GM21390 (cell line): ENCODE data around the gene BLNK.
"Not testable (repeated sequence)": the region's sequence is repeated elsewhere in the genome, so short reads cannot be mapped to it uniquely, and the experiment has no call there.

Experiments
- ATAC-seq: cut with Tn5 transposase; IDR thresholded peaks from one replicate; pipeline ENCODE4 v1.9.1; 2021; ENCODE audit not compliant: unreplicated experiment

BLNK gene

DNA sequence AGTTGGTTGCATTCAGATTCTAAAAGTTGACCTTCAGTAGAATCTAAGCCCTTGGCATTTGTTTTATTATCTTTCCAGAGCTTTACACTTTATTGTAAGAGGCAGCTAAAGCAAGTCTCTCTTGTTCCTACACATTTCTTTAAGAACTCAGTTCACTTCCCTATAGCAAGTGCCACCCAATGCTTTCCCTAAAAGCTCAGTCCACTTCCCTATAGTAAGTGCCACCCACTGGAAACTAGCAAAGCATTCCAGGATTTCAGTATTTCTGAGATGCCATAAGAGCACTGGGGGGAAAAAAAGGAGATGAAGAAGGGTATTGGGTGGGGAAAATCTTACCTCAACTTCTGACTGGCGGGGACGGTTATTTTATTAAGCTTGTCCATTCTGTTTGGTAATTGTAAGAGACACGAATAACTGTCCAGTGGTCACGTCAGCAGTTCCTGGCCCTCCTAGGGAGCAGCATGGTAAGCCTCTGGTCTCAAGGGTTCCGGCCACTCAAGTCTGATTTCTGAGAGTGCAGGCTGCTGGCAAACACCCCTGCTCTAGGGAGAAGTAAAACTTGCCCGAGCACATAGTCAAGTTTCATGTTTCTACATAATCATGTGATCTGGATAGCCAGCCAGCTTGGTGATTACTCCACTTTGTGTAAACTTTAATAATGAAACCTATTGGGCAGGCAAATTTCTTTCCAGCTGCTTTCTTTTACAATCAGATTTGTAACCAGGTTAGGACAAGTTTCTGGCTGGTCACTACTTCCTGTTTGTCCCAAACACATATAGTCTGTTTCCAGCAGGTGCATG lies at the start of gene BLNK:
Gene BLNK, minus strand, starts transcription at position 554 of the 800 bp plus-strand sequence. Its CDS starts 171 bp downstream, at position 383.
- peak; percentile 69 for ATAC-seq

DNA sequence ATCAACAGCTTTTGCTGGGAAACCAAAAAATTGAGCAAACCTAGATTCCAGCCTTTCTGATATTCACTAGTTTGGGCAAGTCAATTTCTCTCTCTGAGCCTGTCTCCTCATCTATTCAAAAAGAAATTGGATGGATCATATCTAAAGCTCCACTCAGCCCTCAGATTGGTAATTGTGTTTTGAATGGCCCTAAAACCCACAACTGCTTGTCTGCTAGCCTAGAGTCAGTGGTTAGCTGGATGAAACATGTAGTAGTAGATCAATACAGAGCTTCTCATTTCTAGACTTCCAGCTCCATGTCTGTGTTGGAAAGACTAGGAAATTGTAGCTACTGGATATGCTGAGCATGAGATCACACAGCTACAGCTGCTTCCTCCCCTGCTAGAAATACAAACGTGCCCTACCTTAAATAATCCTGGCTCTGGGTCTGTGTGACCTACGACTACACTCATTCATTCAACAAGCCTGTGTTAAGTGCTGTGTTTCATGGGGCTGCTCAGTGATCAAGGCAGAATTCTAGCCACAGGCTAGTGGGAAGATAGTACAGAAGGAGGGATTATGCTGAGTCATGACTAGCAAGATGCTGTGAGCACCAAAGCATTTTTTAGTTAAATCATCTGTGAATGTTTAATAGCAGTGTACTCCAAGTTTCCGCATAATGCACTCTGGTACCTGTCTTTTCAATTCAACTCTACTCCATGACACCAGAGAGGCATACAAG lies 48.5 kb upstream of the BLNK start:
- ATAC-seq = no peak

DNA sequence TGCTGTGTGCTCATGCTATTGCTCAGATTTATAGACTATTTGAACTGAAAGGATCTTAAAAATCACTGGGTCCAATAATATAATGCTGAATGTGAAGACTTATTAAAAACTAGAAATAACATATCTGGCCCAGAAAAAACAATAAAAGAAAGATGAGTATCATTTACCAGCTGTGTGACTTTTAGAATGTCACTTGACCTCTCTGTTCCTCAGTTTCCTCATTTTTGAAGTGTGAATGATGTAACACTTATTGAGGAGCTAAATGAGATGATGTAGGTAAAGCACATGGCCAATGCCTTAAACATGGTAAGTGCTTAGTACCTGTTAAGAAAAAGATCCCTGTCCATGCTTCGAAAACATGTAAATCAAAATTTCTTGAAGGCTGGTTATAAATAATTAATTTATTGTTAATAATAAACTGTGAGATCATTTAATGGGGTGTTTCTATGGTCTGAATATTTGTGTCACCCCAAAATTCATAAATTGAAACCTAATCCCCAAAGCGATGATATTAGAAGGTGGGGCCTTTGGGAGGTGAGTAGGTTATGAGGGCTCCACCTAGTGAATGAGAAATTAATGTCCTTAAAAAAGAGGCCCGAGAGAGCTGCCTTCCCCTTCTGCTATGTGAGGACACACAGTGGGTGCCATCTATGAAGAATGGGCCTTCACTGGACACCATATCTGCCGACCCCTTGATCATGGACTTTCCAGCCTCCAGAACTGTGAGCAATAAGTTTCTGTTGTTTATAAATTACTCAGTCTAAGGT lies 45.9 kb upstream of the BLNK start:
- no peak for ATAC-seq

DNA sequence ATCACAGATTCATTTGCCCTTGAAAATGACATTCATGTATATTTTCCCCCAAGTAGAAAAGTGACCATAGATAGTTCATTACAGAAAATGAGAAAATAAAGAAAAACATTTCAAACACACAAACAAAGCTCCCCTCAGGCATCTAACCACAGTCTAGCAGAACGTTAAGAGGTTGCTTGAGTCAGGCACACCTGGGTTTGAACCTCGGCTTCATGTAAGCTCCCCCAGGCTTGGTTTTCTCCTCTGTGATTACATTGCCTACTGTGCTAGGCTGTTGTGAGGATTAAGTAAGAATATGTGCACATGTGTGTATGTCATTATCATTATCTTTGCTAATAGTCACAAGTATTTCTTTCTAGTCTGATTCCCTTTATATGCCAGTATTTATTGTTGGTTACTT lies 42.0 kb upstream of the BLNK start:
- no peak for ATAC-seq

DNA sequence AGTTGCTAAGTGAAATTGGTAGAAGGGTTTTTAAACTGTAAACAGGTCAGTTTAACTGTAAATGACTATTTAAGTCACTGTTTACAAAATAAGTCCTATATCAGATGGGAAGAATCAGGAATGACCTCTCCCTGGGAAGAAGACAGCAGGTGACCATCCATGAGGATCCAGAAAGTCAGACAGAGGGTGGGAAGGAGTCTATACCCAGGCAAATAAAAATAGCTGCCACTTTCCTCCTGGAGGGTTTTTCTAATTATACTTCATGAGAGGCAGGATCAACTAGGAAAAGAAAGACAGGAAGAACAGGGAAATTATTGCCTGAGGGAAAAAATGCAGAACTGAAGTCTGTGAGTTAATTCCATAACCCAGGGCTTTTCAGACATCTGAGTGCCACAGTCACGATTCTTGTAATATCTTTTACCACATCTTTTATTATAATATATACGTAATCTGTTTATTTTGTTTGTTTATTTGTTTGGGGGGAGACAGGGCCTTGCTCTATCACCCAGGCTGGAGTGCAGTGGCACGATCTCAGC lies 39.9 kb upstream of the BLNK start:
- no peak for ATAC-seq

DNA sequence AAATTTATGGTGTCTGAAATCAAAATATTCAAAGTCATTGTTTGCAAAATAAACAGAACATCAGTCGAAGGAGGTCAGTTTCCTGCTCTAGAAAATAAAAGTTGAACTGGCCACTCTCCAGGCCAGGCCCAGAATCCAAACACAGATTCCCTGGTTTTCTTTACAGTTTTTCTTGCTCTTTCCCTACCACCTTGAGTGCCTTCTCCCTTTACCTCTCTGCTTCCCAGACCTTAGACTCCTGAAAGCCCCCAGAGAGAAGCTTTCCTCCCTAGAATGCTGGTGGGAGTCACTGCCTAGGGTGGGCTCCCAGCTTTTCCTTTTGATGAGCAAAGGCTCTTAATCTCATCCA lies 38.9 kb upstream of the BLNK start:
- no peak for ATAC-seq

DNA sequence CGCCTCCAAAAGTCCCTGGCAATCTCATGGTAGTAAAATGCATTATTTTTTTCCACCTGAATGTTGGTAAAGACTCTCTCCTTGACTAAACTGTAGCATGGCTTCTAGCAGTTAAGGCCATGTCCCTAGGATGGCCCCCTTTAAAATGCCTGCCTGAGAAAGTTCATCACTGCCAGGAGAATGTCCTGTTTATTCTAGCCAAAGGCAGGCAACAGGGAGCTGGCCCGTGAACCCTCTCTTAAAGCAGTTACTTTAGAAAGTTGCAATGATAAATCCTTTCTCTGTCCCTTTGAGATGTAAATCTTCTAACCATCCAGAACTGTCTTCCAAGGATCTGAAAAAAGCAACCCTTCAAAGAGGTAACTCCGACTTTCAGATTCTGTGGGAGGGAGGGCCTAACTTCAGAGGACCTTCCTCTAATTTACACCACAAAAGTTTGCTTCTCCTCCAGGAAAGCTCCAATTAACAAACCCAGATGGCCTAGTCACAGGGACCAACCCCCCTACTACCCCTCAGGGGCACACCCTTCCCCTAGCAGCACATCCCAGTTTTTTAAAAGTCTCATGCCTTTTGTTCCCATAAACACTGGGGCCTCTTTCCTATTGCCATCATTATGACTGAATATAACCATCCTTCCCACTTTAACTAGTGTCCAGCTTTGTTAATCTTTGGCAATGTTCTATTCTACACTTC lies 38.4 kb upstream of the BLNK start:
- ATAC-seq = no peak

DNA sequence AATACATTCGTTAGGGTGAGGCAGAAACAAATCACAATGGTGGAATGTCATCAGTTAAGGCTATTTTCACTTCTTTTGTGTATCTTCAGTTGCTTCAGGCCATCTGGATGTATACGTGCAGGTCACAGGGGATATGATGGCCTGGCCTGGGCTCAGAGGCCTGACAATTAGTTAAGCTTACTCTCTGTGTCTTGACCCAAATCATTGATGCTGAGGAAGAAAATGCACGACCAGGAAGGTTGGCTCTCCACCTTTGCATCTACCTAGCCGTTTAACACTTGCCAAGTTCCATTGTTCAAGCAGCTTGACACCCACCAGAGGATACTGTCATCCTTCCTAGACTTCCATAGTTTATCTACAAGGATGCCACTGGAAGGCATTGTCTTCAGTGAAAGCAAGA lies 37.5 kb upstream of the BLNK start:
- ATAC-seq = not testable (repeated sequence)

DNA sequence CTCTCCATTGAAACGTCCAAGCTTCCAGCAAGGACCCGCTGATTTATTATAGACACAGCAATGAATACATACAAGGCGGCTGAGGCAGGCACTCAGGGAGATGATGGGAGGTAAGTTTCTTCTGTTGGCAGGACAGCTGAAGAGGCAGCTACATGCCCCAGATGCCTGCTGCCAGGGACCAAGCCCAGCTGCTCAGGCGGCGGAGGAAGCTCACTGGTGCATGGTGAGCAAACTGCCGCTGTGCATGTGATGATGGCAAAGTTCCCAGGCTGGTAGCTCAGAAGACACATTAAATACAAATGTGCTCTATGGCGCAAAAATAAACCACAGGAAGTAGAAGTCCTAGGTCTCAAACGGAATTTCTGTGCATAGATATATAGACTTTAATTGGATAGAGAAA lies 35.1 kb upstream of the BLNK start:
- no peak for ATAC-seq

DNA sequence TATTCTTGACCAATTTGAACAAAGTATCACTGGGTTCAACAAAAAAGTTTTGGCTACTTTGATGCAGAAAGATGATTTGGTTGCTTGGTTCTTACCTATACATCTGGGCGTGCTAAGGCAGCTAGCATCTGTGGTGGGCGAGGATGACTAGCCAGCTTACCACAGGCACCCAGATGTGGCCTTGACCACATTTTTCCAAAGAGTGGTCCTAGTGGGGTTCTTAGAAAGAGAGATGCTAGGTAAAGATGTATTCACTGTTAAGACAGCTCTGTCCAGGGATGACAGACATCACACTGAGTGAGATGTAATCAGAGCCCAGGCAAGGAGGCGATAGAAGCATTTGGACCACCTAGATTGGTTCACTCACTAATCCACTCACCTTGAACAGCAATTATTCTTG lies 33.6 kb upstream of the BLNK start:
- no peak for ATAC-seq

DNA sequence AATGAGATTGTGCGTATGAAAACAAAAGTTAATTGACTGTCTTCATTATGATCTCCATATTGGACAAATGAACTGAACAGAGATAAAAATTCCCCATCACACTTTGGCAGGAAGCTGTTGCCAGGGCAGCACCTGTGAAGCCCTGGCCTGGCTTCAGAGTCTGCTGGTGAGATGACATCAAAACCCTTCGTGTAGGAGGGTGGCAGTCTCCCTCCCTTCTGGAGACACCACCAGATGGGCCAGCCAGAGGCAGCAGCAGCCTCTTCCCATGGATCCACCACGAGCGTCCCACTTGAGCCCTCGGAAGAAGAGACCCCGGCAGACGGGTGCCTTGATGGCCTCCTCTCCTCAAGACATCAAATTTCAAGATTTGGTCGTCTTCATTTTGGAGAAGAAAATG lies 32.9 kb upstream of the BLNK start, which contains the start of gene DNTT:
Gene DNTT, plus strand, starts transcription at position 205 of the 400 bp plus-strand sequence. Its CDS starts 64 bp downstream, at position 269.
- no peak for ATAC-seq

DNA sequence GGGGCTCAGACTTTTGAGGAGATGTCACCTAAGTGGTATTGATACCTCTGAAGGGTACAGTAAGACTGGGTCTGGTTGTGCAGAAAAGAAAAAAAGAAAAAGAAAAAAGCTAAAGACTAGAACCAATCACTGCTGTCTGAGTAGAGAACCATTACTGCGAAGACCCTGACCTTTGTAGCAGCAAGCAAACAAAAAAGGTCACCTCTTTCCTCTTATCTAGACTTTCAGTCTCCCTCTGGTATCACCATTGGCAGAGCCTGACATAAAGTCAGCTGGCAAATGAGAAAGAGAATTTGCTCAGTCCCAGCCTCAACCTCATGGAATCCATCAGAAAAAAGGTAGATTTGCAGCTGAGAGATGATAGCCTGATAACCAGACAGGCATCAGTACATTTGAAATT lies 30.2 kb upstream of the BLNK start:
- ATAC-seq = no peak

DNA sequence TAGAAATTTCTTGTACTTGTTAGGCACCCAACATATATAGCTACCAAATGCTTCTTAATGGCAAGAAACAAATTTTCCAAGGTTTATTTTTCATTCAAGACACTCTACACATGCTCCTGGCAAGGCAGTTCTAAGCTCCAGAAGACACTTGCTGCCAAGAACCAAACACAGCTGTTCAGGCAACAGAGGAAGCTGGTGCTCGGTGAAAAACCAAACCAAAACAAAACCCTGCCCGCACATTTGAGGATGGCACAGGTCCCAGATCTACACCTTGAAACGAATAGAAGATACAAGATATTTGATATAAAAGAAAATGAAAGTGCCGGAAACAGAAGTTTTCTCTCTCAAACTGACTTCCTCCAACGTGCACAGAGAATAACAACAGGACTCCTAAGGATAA lies 28.0 kb upstream of the BLNK start:
- no peak for ATAC-seq

DNA sequence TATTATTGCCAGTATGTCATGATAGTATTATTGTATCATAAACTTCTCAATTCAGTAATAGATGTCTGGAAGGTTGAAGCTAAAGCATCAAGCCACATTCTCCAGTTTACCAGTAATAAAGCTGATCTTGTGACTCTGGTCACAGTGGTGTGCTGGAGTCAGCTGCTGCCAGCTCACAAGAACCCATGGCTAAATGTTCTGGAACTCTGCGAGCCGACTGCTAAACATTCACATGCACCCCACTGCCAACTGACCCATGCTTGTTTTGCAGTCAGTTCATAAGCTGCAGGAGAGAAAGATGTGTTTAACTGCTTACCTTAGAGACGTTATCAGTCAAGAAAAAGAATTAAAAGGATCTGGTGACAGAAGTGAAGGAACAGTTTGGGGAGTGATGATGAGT lies 27.0 kb upstream of the BLNK start:
- ATAC-seq = no peak

DNA sequence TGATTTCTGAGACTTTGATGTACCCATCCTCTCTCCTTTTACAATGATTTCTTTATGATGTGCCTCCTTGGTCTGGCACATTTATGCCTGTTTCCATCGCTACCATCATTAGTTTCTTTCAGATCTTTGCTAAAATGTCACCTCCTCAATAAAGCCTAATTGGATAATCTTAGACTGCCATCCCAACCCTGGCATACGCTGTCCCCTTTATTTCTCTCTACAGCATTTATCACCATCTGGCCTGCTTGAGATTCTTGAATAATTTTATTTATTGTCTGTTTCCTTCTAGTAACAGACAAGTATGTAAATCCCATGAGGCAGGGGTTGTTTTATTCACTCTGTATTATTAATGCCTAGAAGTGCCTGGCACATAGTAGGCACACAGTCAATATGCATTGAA lies 26.1 kb upstream of the BLNK start:
- ATAC-seq = no peak

DNA sequence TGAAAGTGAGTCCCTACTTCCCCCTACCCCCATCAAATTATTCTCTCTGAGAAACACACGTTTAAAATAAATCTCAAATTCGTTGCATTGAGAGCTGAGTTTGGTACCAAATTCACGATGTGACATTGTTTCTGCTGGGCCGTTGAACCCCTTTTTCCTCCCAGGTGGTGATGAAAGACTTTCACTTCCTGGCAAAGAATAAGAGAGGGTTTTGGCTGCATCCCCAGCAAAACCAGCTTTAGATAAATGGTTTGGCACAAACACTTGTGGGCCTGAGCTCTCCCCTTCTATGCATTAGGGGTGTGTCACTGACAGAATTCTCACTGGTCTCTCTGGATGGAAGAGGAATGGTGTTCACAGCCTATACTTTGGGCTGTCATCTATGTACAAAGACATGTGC lies 24.1 kb upstream of the BLNK start:
- no peak for ATAC-seq

DNA sequence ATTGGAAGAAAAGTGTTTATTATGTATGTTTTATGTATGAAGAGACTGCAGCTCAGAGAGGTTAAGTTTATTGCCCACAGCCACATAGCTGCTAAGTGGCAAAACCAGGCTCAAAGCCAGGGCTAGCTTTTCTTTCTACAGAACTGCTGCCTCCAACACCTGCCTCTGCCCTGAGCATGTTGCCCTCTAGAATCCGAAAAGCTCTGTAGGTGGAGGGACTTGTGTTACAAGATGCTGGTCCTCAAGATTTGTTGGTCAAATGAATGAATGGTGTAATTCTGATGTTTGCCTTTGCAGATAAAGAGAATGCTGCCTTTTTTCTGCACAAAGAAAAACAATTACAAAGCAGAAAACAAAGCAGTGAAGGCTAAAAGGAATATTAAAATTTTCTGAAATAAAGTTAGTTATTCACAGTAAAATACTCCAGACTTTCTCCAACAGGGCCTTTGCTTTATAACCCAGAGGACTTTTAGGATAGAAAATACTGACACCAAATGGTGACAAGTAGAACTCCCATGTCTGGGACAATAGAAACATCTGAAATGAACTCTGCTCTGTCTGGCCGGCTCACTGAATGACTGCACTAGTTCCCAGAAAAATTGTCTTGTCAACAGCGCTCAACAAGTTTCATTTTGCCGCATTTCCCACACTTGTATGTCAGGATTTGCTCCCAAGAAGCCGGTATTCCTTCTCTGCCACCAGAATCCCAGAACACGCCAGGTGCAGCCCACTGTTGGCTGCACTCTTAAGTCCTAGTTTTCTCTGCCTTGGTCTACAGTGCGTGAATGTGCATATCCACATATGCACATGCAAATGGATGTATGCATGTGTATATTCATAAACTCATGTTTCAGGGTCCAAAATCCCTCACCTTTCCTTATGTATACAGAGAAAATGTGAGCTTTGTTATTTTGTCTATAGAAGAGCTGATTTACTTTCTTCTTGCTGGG lies 21.9 kb upstream of the BLNK start:
- ATAC-seq = peak; percentile 59

DNA sequence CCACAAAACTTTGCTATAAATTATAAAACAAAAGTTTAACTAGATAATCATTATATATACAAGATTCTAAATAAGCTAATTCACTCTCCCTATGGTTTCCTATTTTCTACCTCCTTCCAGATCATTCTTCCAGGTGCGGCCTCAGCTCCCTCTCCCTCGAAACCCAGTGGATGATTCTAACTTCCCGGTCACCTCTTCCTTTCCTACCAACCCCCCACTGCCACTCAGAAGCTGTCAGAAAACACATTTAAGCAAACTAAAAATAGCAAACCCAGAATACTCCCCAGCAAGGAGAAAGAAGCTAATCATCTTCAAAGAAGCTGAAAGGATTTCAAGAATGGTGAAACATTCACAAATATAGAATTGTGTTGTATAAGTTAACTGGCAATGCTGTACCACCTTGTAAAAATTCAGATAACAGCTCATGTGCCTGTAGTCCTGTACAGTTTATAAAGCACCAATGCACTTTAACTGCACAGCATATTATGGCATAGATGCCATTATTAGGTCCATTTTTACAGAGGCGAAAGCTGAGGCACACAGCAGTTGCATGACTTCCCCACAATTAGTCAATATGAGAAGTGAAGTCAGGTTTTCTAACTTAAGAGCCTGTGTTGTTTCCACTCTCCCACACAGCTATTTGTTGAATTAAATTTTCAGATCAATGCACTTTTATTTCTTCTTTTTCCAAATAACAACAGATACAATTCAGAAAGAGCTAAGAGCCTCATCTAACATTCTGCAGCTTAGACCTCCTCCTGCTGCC lies 19.2 kb upstream of the BLNK start:
- ATAC-seq = no peak
